Measurements from ENCODE around the gene SMIM29.
"Not testable (repeated sequence)": the region's sequence is repeated elsewhere in the genome, so short reads cannot be mapped to it uniquely, and the experiment has no call there.

The SMIM29 gene

DNA sequence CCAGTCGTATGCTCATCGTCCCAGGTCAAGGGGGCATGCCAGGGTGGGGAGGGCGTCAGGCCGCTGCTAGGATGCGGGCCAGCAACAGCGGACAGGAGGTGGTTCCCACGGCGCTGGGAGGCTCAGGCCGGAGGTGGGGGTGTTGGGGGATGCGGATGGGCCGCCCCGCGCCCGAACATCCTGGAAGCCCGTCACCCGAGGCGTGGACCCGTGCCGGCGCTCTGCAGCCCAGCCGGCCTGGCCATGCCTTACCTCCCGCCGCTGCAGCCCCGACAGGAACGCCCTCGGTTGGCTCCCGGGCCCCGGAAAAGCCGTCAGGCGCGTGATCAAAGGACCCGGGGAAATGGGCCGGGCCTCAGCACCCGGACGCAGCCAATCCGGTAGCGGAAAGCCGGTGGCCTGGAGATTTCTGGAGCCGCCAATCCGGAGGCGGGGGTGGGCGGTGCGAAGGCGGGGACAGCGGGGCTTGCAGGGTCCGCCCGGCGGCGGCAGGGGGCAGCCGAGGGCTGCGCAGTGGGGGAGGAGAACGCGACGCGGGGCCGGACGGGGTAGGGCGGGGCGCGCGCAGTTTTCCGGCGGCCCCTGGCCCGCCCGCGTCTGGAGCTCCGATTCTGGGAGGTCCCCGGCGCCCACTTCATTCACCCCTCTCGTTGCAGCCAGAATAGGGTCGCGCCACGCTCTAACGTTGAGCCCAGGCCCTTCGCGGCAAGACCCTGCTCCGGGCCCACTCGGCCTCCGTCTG, at the start of gene SMIM29:
Gene SMIM29, minus strand, starts transcription at position 280 of the 742 bp plus-strand sequence. CDS start 1,215 bp downstream, outside the sequence.
- DNase-seq: peak; percentile 94

DNA sequence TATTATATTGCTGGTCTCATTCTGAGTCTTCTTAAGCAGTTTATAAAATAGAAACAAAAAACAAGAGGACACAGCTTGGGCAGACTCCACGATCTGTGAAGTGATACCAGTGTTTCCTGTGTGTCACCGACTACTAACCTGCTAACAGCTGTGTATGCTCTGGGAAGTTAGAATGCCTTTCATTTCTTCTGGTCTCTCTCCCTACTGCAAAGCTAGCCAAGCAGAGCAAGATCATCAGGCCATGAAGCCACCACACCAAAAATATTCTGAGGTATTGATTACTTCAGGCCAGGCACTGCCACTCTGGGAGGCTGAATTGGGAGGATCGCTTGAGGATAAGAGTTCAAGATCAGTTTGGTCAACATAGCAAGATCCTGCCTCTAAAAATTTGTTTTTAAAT, 46.9 kb upstream of the SMIM29 start:
- peak; percentile 13 for DNase-seq

- DNase-seq: no peak
These were observed 44.1 kb upstream of the SMIM29 start for GRCh38 chr6:34292954-34293353.

GRCh38 chr6:34289137-34289536, 40.3 kb upstream of the SMIM29 start:
- DNase-seq: no peak

DNA sequence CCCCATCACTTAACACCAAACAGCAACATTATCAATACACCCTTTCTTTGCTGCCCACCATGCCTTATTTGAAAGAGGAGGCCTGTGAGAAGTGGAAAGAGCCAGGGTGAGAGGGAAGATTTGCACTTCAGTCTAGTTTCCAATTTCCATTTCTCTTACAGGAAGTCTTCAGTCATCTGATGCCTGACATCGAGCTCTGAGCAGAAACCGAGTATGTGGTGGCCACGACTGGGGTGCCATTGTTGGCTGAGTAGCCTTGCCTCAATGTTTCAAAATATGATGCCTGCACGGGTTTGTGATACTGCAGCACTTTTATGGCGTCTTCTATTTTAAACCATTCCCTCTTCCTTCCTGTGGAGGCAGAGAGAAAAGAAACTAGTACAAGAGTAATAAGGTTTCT, 39.8 kb upstream of the SMIM29 start:
- DNase-seq: no peak

GRCh38 chr6:34285448-34286164, 36.8 kb upstream of the SMIM29 start:
- DNase-seq: no peak

GRCh38 chr6:34284563-34285447, 36.0 kb upstream of the SMIM29 start:
- DNase-seq: peak; percentile 48

DNA sequence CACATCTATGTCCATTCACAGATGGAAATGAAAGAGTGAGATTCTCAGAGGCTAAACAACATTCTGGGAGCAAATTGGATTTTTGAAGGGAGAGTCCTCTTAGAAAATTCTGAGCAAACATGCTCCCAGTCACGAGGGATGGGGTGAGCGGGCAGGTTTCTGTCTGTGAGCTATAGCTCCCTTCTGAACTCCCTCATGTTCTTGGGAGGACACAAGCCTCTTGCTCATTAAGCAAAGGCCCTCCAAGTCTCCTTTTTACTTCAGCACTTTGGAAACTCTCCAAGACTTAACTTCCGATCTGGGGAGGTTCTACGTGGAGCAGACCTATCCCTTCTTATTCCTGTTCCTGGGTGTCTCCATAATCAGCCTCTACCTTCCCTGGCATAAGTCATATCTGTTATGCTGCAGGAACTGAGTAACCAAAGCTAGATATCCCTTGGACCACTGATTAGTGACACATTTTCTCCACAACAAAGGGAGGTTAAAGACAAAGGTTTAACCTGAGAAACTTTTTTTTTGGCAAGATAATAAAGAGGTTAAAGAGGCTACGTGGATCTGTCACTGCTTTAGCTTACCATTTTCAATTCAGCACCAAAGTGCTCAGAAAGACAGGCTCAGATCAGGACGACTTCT, 33.0 kb upstream of the SMIM29 start:
- DNase-seq: no peak

GRCh38 chr6:34280216-34280615, 31.4 kb upstream of the SMIM29 start:
- DNase-seq: no peak

DNA sequence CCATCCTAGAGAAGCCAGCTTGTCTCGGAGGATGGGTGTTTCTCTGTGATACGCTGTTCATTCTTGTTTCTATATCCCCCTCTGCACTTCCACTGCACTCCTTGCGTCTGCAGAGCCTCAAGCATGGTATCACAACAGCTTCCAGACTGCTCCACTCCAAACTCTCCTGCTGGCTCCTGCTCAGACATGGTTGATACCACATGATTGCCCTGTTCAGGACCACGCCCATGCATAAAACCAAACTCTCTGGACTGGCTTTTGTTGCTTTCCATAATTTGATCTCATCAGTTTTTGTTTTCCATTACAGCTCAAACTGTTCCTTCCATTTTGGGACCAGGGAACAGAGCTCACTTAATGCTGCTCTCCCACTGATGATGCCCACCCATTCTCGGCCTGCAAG, 30.0 kb upstream of the SMIM29 start:
- no peak for DNase-seq

- DNase-seq: no peak
These were observed 28.9 kb upstream of the SMIM29 start for GRCh38 chr6:34277763-34278112.

DNA sequence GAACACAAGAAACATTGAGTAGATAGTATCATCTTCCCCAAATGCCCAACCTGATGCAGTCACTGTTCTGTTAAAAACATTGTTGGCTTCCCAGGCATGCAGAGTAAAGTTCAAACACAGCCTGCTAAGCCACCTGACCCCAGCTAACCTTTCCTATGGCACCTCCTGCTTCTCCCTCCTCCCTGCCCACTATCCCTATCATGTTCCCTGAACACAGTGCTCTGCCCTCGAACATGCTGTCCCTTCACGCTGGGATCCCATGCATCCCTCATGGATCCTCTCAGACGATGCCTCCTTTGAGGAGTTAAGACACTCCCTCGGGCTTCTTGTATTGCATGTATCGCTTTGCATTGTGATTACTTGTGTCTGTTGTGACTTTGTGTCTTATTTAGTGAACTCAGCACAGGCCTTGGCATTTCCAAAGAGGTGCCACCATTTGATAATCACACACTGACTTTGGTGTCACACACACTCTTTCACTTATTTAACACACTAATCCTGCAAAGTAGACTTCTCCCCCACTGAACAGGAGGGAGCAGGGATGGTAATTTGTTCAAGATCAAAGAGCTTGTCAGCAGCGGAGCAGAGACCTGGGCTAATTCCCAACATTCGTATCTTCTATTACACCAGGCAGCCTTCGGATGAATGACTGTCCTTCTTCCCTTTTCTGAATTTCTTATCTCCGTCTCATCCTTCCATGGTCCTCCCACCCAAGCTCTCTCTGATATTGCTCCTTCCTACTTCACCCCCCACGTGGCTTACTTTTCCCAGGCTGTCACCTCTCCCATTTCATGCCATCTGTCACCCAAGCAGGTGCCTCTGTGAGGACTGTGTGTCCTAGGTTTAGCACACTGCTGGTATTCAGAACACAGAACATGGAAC, 28.3 kb upstream of the SMIM29 start:
- no peak for DNase-seq

DNA sequence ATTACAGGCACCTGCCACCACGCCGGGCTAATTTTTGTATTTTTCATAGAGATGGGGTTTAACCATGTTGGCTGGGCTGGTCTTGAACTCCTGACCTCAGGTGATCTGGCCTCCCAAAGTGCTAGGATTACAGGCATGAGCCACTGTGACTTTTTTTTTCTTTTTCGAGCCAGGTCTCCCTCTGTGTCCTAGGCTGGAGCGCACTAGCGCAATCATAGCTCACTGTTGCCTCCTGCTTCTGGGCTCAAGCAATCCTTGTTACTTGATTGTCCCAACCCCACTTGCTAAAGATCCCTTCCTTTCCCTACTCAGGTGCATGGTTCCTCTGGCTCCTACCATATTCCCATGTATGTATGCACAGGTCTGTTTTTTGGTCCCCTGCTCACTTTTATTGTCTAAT, 27.4 kb upstream of the SMIM29 start:
- no peak for DNase-seq

GRCh38 chr6:34275128-34275804, 26.5 kb upstream of the SMIM29 start:
- DNase-seq: no peak

- DNase-seq: no peak
These were observed 25.3 kb upstream of the SMIM29 start for GRCh38 chr6:34274129-34274528.

DNA sequence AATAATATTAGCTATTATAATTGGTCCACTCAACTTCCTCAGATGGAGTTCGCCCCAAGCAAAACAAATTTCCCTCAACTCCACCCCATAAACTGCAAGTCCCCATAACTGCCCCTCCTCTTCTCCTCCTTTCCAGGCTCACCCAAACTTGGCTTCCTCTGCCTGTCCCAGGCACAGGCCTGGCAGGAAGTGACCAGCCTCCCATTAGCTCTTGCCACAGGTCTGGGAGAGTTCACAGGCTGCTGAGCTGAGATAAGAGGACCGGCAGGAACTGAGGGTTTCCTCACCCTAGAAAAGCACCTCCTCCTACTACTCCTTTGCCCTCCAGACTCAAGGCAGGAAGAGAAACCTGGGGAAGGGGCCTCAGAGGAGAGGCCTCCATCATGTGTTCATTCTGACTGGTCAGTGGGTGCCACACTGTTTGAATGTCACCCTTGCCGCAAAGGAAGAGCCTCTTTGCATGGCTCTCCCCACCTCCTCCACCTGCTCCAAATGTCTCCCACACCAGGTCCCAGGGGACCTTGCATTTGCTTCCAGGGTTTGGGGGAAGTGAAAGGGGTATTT, 24.5 kb upstream of the SMIM29 start:
- DNase-seq: no peak

DNA sequence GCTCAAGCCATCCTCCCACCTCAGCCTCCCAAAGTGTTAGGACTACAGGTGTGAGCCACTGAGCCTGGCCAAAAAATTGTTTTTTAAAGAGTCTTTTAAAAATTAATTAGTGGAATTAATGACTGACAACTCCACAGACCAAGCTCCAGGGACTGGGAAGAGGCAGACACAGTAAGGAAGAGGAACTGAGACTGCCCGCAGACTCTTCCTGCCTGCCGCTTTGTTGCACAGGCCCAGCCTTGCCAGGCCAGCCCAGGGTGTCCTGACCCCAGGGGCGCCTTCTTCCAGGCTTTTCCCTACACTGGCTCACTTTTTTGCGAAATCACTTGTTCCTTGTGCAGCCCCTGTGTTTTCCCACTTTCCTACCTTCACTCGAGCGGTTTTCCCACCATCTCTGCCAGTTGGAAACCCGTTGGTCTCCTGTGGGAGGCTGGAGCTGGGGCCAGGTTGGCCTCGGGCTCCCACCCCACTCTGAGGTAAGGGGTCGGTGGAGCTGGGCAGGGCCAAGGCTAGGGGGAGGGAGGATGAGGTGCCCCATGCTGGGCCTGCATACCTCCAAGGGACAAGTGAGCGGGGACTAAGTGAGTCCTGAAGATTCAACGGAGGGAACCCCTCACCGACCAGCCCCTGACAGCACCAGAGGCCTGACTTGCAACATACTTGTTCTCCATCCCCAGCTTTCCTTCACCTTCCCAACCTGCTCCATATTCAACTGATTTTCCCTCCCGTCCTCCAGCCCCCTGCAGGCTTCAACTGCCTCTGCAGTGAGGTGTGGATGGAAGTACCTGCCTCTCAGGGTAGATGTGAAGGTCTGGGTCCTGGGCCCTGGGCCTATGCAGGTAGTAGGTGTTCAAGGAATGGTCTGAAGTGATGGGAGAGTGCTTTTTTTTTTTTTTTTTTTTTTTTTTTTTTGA, 23.5 kb upstream of the SMIM29 start:
- DNase-seq: no peak

- not testable (repeated sequence) for DNase-seq
These were observed 21.0 kb upstream of the SMIM29 start for GRCh38 chr6:34269658-34270341.

DNA sequence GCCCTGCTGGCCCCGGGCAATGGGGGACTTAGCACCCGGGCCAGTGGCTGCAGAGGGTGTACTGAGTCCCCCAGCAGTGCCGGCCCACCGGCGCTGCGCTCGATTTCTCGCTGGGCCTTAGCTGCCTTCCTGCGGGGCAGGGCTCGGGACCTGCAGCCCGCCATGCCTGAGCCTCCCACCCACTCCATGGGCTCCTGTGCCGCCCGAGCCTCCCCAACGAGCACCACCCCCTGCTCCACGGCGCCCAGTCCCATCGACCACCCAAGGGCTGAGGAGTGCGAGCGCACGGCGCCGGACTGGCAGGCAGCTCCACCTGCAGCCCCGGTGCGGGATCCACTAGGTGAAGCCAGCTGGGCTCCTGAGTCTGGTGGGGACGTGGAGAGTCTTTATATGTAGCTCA, 20.3 kb upstream of the SMIM29 start:
- not testable (repeated sequence) for DNase-seq
